A549 treated with AZD2906 at 1 μM for 4 hours (cell line): ENCODE data around the gene LGALS16. TPM values are rescaled to one million over a fixed set of nuclear protein-coding genes. Genes with fewer than 3 reads are reported as not detected.

ENCODE experiments used
- total RNA-seq: library from RNA; stranded (reverse); fragments of 200-300 nt; extraction: Qiagen RNA extraction; gene quantifications from 5 replicates; pipeline ENCODE4 v1.2.3, GENCODE V29; 2022

The LGALS16 gene
- not detected in 5 replicates for total RNA-seq

DNA sequence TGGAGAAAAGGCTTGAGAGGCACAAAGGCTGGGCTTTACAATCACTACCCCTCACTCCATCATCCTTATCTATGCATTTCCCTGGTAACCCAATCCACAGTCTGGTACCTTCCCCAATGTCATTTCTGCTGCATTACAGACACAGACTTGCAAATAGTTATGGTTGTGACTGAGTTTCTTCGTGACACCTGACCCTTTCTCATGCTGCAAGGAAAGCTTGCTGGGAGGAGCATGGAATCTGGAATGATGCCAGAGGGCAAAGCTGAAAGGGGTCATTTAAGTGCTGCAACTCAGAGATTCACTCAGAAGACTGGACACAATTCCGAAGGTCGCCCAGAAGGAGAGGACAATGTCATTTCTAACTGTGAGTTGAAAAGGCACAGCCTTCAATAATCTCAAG is at the start of gene LGALS16:
TSS of gene LGALS16 (plus strand) at position 301 of the 400 bp plus-strand sequence. CDS start at position 350, 49 bp downstream.

DNA sequence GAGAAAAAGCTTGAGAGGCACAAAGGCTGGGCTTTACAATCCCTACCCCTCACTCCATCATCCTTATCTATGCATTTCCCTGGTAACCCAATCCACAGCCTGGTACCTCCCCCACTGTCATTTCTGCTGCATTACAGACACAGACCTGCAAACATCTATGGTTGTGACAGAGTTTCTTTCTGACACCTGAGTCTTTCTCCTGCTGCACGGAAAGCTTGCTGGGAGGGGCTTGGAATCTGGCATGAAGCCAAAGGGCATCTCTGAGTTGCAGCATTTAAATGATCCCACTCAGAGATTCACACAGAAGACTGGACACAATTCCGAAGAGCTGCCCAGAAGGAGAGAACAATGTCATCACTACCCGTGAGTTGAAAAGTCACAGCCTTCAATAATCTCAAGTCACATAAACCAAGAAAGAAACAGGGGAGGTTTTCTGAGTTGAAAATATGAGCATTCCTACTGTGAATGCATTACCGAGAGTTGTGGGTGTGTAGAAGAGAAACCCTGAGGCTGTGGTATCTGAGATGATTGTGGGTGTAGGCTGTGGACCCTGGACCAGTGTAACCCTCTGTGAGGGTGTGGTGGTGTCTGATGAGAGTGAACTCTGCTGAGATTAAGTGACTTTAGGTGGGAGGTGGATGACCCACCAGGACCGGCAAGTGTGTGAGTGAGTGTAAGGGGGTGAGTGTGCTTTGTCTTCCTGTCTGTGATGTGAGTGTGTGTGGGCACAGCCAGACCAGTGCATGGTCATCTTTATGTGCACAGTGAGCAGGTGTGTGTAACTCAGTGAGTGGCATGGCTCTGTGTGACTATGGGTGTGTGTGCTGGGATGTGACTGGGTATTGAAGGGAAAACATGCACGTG is 48.7 kb downstream of the LGALS16 start, which contains the start of gene LGALS14:
TSS of gene LGALS14 (plus strand) at position 301 of the 864 bp plus-strand sequence. CDS start at position 349, 48 bp downstream.

Other genes with a start within 250 kb of the LGALS16 start
- 193 to 296 TPM (median 229 TPM) in 5 replicates for gene ZFP36, start 249.1 kb upstream of the LGALS16 start, total RNA-seq
- gene PLEKHG2, start 243.2 kb upstream of the LGALS16 start, total RNA-seq, result 81.1 to 117 TPM (median 104 TPM) in 5 replicates
- gene RPS16, start 220.0 kb upstream of the LGALS16 start, total RNA-seq, result 6,355 to 7,942 TPM (median 7,642 TPM) in 5 replicates
- 171 to 194 TPM (median 177 TPM) in 5 replicates for gene SUPT5H, start 210.3 kb upstream of the LGALS16 start, total RNA-seq
- gene TIMM50, start 175.1 kb upstream of the LGALS16 start, total RNA-seq, result 176 to 224 TPM (median 211 TPM) in 5 replicates
- gene DLL3, start 157.0 kb upstream of the LGALS16 start, total RNA-seq, result 6.9 to 11.1 TPM (median 10.3 TPM) in 5 replicates
- gene SELENOV, start 140.8 kb upstream of the LGALS16 start, total RNA-seq, result not detected in 5 replicates
- 6.5 to 9.7 TPM (median 7.7 TPM) in 5 replicates for gene EID2B, start 123.1 kb upstream of the LGALS16 start, total RNA-seq
- gene EID2, start 115.8 kb upstream of the LGALS16 start, total RNA-seq, result 32.7 to 45.7 TPM (median 42.6 TPM) in 5 replicates
- gene LGALS13, start 53.4 kb upstream of the LGALS16 start, total RNA-seq, result not detected in 5 replicates
- not detected in 5 replicates for gene LGALS14, start 48.6 kb downstream of the LGALS16 start, total RNA-seq
- gene CLC, start 82.1 kb downstream of the LGALS16 start, total RNA-seq, result 0.23 TPM in 1 of 5 replicates, not detected in the others
- gene LEUTX, start 122.9 kb downstream of the LGALS16 start, total RNA-seq, result not detected in 5 replicates
- 19.3 to 23.3 TPM (median 20.8 TPM) in 5 replicates for gene DYRK1B, start 178.2 kb downstream of the LGALS16 start, total RNA-seq
- 593 to 734 TPM (median 701 TPM) in 5 replicates for gene FBL, start 190.5 kb downstream of the LGALS16 start, total RNA-seq